IMR-90 (cell line): ENCODE data around the gene CNKSR3. TPM values are rescaled to one million over a fixed set of nuclear protein-coding genes. Genes with fewer than 3 reads are reported as not detected.

Experiments used
- ATAC-seq: fragments of 200-7000 bp; cut with Tn5 transposase; 2 replicates; pipeline ENCODE4 v1.9.1; 2020; ENCODE audit warnings: low read depth, mild to moderate bottlenecking, moderate library complexity
- BruUV-seq: library from RNA; stranded (reverse); fragments of 400-500 nt; replicated peaks from 2 replicates; lab custom pipeline; 2021; lab: Mats Ljungman, UMichigan
- CTCF ChIA-PET: fragments of 300-600 bp; formaldehyde crosslinking; extraction: SDS; loops from one replicate; lab custom pipeline; 2021; ENCODE audit warnings: antibody characterized with exemption; lab: Yijun Ruan, JAX
- POLR2A ChIA-PET: fragments of 300-600 bp; sonication (Branson Sonifier 250); formaldehyde crosslinking; loops from one replicate; lab custom pipeline; 2022; ENCODE audit warnings: antibody characterized with exemption; ENCODE audit not compliant: unreplicated experiment; lab: Charles Lee
- DNase-seq: peaks from one replicate; pipeline ENCODE4 v3.0.0; 2013
- H2AFZ ChIP-seq: replicated peaks from 2 replicates; pipeline ENCODE3; 2013; ENCODE audit warnings: low read length, mild to moderate bottlenecking; ENCODE audit not compliant: poor library complexity
- H2AK5ac ChIP-seq: 2 replicates; pipeline ENCODE4 v1.6.1; 2013; ENCODE audit warnings: low read depth, low read length, inconsistent platforms
- H2AK9ac ChIP-seq: replicated peaks from 2 replicates; pipeline ENCODE3; 2013; ENCODE audit warnings: mild to moderate bottlenecking, low read depth, low read length, moderate library complexity; ENCODE audit not compliant: poor library complexity
- H2BK120ac ChIP-seq: 2 replicates; pipeline ENCODE4 v1.6.1; 2013; ENCODE audit warnings: low read depth, low read length, inconsistent platforms
- H2BK15ac ChIP-seq: 3 replicates; pipeline ENCODE4 v1.6.1; 2013; ENCODE audit warnings: low read depth, low read length, inconsistent platforms
- H2BK20ac ChIP-seq: 2 replicates; pipeline ENCODE4 v1.6.1; 2013; ENCODE audit warnings: low read depth, mild to moderate bottlenecking, inconsistent platforms, low read length, moderate library complexity
- H2BK5ac ChIP-seq: 2 replicates; pipeline ENCODE4 v1.6.1; 2013; ENCODE audit warnings: mild to moderate bottlenecking, low read depth, low read length, inconsistent platforms; ENCODE audit not compliant: poor library complexity, severe bottlenecking
- H3K14ac ChIP-seq: replicated peaks from 2 replicates; pipeline ENCODE4 v1.6.1; 2013; ENCODE audit warnings: low read depth, low read length, inconsistent platforms
- H3K18ac ChIP-seq: 2 replicates; pipeline ENCODE4 v1.6.1; 2013; ENCODE audit warnings: low read depth, low read length, control low read depth
- H3K23ac ChIP-seq: 2 replicates; pipeline ENCODE4 v1.6.1; 2013; ENCODE audit warnings: low read depth, low read length, inconsistent platforms
- H3K27ac ChIP-seq: 2 replicates; pipeline ENCODE4 v1.5.1; 2013; ENCODE audit warnings: mild to moderate bottlenecking, control low read depth, low read length; ENCODE audit not compliant: insufficient read depth
- H3K27me3 ChIP-seq: 2 replicates; pipeline ENCODE4 v1.6.1; 2013; ENCODE audit warnings: low read length; ENCODE audit not compliant: control insufficient read depth, insufficient read depth
- H3K36me3 ChIP-seq: 2 replicates; pipeline ENCODE4 v1.6.1; 2013; ENCODE audit warnings: low read length, mixed read lengths; ENCODE audit not compliant: control insufficient read depth, insufficient read depth
- H3K4ac ChIP-seq: 2 replicates; pipeline ENCODE4 v1.6.1; 2013; ENCODE audit warnings: low read depth, low read length, inconsistent platforms
- H3K4me1 ChIP-seq: 2 replicates; pipeline ENCODE4 v1.6.1; 2013; ENCODE audit warnings: low read length, mixed read lengths; ENCODE audit not compliant: control insufficient read depth, insufficient read depth
- H3K4me2 ChIP-seq: 2 replicates; pipeline ENCODE4 v1.6.1; 2013; ENCODE audit warnings: low read depth, mild to moderate bottlenecking, control low read depth, low read length, moderate library complexity
- H3K4me3 ChIP-seq: 2 replicates; pipeline ENCODE4 v1.5.1; 2013; ENCODE audit warnings: low read depth, mild to moderate bottlenecking, control low read depth, low read length, moderate library complexity; ENCODE audit not compliant: insufficient read depth
- H3K56ac ChIP-seq: 2 replicates; pipeline ENCODE4 v1.6.1; 2013; ENCODE audit warnings: low read length, inconsistent platforms; ENCODE audit not compliant: insufficient read depth; ENCODE audit errors: extremely low read depth
- H3K79me1 ChIP-seq, 2 experiments: 2 replicates each; pipeline ENCODE4 v1.6.1; 2013; ENCODE audit warnings: low read length in 2 of 2, inconsistent platforms in 1 of 2, low read depth in 1 of 2
- H3K9ac ChIP-seq: 2 replicates; pipeline ENCODE4 v1.6.1; 2013; ENCODE audit warnings: low read depth, low read length, control low read depth
- H3K9me1 ChIP-seq: 2 replicates; pipeline ENCODE4 v1.6.1; 2013; ENCODE audit warnings: low read length, inconsistent platforms; ENCODE audit not compliant: insufficient read depth
- H3K9me3 ChIP-seq: 2 replicates; pipeline ENCODE4 v1.6.1; 2013; ENCODE audit warnings: low read length; ENCODE audit not compliant: control insufficient read depth, insufficient read depth
- H4K20me1 ChIP-seq: 2 replicates; pipeline ENCODE4 v1.6.1; 2013; ENCODE audit warnings: low read length, inconsistent platforms; ENCODE audit not compliant: insufficient read depth
- H4K5ac ChIP-seq: 2 replicates; pipeline ENCODE4 v1.6.1; 2013; ENCODE audit warnings: mild to moderate bottlenecking, low read depth, low read length, control low read depth
- H4K8ac ChIP-seq, 2 experiments: 2 replicates each; pipeline ENCODE4 v1.6.1; 2013; ENCODE audit warnings: low read depth in 2 of 2, low read length in 2 of 2, control low read depth in 1 of 2, inconsistent platforms in 1 of 2
- H4K91ac ChIP-seq: 2 replicates; pipeline ENCODE4 v1.6.1; 2013; ENCODE audit warnings: low read depth, low read length, inconsistent platforms; ENCODE audit not compliant: insufficient read depth
- CEBPB ChIP-seq: IDR thresholded peaks from 2 replicates; pipeline ENCODE4 v1.6.1; 2012; ENCODE audit warnings: low read depth, low read length, improper control_type of control experiment
- CHD1 ChIP-seq: IDR thresholded peaks from 2 replicates; pipeline ENCODE4 v1.6.1; 2012; ENCODE audit warnings: low read depth, low read length, improper control_type of control experiment
- CTCF ChIP-seq: conservative IDR thresholded peaks from 2 replicates; pipeline ENCODE4 v1.5.1; 2012; ENCODE audit warnings: mild to moderate bottlenecking, low read depth, low read length, improper control_type of control experiment
- FOS ChIP-seq: fragments of 150-350 bp; IDR thresholded peaks from 2 replicates; pipeline ENCODE4 v1.6.1; 2016; ENCODE audit warnings: low read depth, low read length
- MAFK ChIP-seq: IDR thresholded peaks from 2 replicates; pipeline ENCODE4 v1.6.1; 2012; ENCODE audit warnings: low read depth, low read length, improper control_type of control experiment
- NFE2L2 ChIP-seq: fragments of 150-350 bp; IDR thresholded peaks from 2 replicates; pipeline ENCODE4 v1.6.1; 2016; ENCODE audit warnings: low read depth, mild to moderate bottlenecking, low read length
- POLR2A ChIP-seq: IDR thresholded peaks from 2 replicates; pipeline ENCODE4 v1.6.1; 2012; ENCODE audit warnings: mild to moderate bottlenecking, low read depth, low read length
- RAD21 ChIP-seq: IDR thresholded peaks from 2 replicates; pipeline ENCODE4 v1.6.1; 2012; ENCODE audit warnings: low read length, improper control_type of control experiment
- RFX5 ChIP-seq: IDR thresholded peaks from 2 replicates; pipeline ENCODE4 v1.8.0; 2012; ENCODE audit warnings: low read depth, mild to moderate bottlenecking, low read length, moderate library complexity
- WGBS, 2 experiments: methylation state at CpG; one replicate each; pipeline versions ENCODE4 v1.1.5 to v1.1.7; 2013; ENCODE audit warnings: missing lambda C conversion rate in 2 of 2; ENCODE audit not compliant: insufficient read length in 1 of 2; ENCODE audit errors: extremely low coverage in 2 of 2; 5-methylcytosine and 5-hydroxymethylcytosine counted together
- dilution Hi-C: fragments of 300-500 bp; cut with HindIII; formaldehyde crosslinking; loops from one replicate; pipeline ENCODE4 v1.14.3; 2018; ENCODE audit warnings: low sequenced_read_pairs; ENCODE audit not compliant: unreplicated experiment
- in situ Hi-C: fragments of 300-500 bp; cut with MboI; formaldehyde crosslinking; loops from 3 replicates; pipeline ENCODE4 v1.14.3; 2019; ENCODE audit warnings: low sequenced_read_pairs, inconsistent platforms, mixed read lengths
- intact Hi-C: fragments of 100-400 bp; cut with micrococcal nuclease; formaldehyde crosslinking; loops from 2 replicates; pipeline ENCODE4 v1.10.0; 2022
- polyA plus RNA-seq, 3 experiments: library from polyadenylated mRNA; depleted of rRNA; stranded (reverse); fragments of >200 nt; gene quantifications; 2 replicates each; pipeline ENCODE4 v1.2.3, GENCODE V29; 2012; ENCODE audit warnings: low replicate concordance in 1 of 3
- total RNA-seq: library from RNA; depleted of rRNA; stranded (reverse); fragments of >200 nt; gene quantifications from 2 replicates; pipeline ENCODE4 v1.2.3, GENCODE V29; 2012

CNKSR3 gene
- total and polyA plus RNA-seq, 2 of the 4 experiments (the other 2 are of a cell fraction): 6.7 to 15.8 TPM

- TF ChIP-seq FOS: no peak
Measured at GRCh38 chr6:154500769-154501577, 9.5 kb downstream of the CNKSR3 start (continued).

- CTCF ChIA-PET: interaction anchor here (0.6 to 1.7 kb wide), 5 partner anchors 11 to 208 kb away, joined by 3 to 6 read pairs (median 4); partner anchors contain the start of gene CNKSR3
- Histone ChIP-seq H3K18ac (no peak overlapping the region), H2AK5ac (no peak overlapping the region), H4K5ac (no peak overlapping the region), H4K91ac (no peak overlapping the region), H3K79me1 (peaks cover 37 to 80% of the 10 kb centered on the region in 2 experiments), H3K4ac (no peak overlapping the region), H3K9me1 (peaks cover 8% of the 10 kb centered on the region; the same call in 1 of the 2 replicates), H3K23ac (no peak overlapping the region), H3K36me3 (peaks cover 1% of the 10 kb centered on the region; the same call in 1 of the 2 replicates), H3K56ac (no peak overlapping the region), H3K9ac (no peak overlapping the region), H2AK9ac (no peak overlapping the region), H2BK15ac (no peak overlapping the region), H4K8ac (no peak overlapping the region), H3K4me2 (no peak overlapping the region), H2BK120ac (no peak overlapping the region), H3K14ac (no peak overlapping the region), H2BK20ac (no peak overlapping the region), H4K20me1 (peaks cover 29% of the 10 kb centered on the region), H3K27ac (no peak overlapping the region), H3K27me3 (no peaks in the 10 kb centered on the region), H2AFZ (no peak overlapping the region), H3K4me3 (no peak overlapping the region), H2BK5ac (no peak overlapping the region), H3K4me1 (peaks cover 2% of the 10 kb centered on the region; the same call in 1 of the 2 replicates), H3K9me3 (no peaks in the 10 kb centered on the region)
- no CpG with 5 or more reads among the region's 4 CpGs for WGBS, 2 experiments
- BruUV-seq: no TSS peak
- POLR2A ChIA-PET: no interaction called here
- ATAC-seq (no peak), DNase-seq (no peak)
- intact Hi-C loops: loop anchor here (10.0 kb wide), 1 partner anchor 305 kb away; no protein-coding TSS in a partner anchor
- in situ Hi-C loops: no loop called here
- dilution Hi-C loops: no loop called here
- no peak for TF ChIP-seq RAD21
- TF ChIP-seq CEBPB: no peak
- no peak for TF ChIP-seq CHD1
- TF ChIP-seq NFE2L2: no peak
- no peak for TF ChIP-seq MAFK
- TF ChIP-seq POLR2A: no peak
- TF ChIP-seq RFX5: no peak
- no peak for TF ChIP-seq CTCF
Measured at GRCh38 chr6:154499855-154500589, 10.5 kb downstream of the CNKSR3 start.
